Endothelial cell (in vitro differentiated cells): Measurements from ENCODE around the gene MYO5A. TPM values are rescaled to one million over a fixed set of nuclear protein-coding genes. Genes with fewer than 3 reads are reported as not detected.

ENCODE experiments used
- DNase-seq: peaks from one replicate; pipeline ENCODE4 v3.0.0; 2021; ENCODE audit warnings: low spot score
- H3K27ac Mint-ChIP-seq: one replicate; pipeline ENCODE4 v1.8.0; 2021; ENCODE audit warnings: mixed read lengths, inconsistent platforms; ENCODE audit not compliant: unreplicated experiment
- H3K27me3 Mint-ChIP-seq: one replicate; pipeline ENCODE4 v1.8.0; 2021; ENCODE audit warnings: mild to moderate bottlenecking, moderate library complexity, mixed read lengths, inconsistent platforms; ENCODE audit not compliant: unreplicated experiment
- H3K36me3 Mint-ChIP-seq: one replicate; pipeline ENCODE4 v1.8.0; 2021; ENCODE audit warnings: mild to moderate bottlenecking, low read depth, mixed read lengths, inconsistent platforms; ENCODE audit not compliant: unreplicated experiment
- H3K4me1 Mint-ChIP-seq: one replicate; pipeline ENCODE4 v1.8.0; 2021; ENCODE audit warnings: mild to moderate bottlenecking, mixed read lengths, inconsistent platforms; ENCODE audit not compliant: unreplicated experiment
- H3K4me3 Mint-ChIP-seq: one replicate; pipeline ENCODE4 v1.8.0; 2021; ENCODE audit warnings: mild to moderate bottlenecking, mixed read lengths, inconsistent platforms; ENCODE audit not compliant: unreplicated experiment
- H3K9me3 Mint-ChIP-seq: one replicate; pipeline ENCODE4 v1.8.0; 2021; ENCODE audit warnings: mixed read lengths, inconsistent platforms; ENCODE audit not compliant: unreplicated experiment
- total RNA-seq: library from RNA; stranded (reverse); fragmentation: NEBNext Ultra II Directional; extraction: Animal tissue kit (Norgen Biotek cat#: 25700); gene quantifications from one replicate; pipeline ENCODE4 v1.2.1, GENCODE V29; 2021; ENCODE audit not compliant: unreplicated experiment
- TF ChIP-seq, protein P1 (sequence below): fragments of 200-600 bp; sonication (generic); IDR thresholded peaks from one replicate; pipeline ENCODE4 v1.5.0; 2021; ENCODE audit warnings: antibody characterized with exemption; ENCODE audit not compliant: unreplicated experiment

The MYO5A gene
- total RNA-seq, 1 donor from 2014 or later = 9.1 TPM

DNA sequence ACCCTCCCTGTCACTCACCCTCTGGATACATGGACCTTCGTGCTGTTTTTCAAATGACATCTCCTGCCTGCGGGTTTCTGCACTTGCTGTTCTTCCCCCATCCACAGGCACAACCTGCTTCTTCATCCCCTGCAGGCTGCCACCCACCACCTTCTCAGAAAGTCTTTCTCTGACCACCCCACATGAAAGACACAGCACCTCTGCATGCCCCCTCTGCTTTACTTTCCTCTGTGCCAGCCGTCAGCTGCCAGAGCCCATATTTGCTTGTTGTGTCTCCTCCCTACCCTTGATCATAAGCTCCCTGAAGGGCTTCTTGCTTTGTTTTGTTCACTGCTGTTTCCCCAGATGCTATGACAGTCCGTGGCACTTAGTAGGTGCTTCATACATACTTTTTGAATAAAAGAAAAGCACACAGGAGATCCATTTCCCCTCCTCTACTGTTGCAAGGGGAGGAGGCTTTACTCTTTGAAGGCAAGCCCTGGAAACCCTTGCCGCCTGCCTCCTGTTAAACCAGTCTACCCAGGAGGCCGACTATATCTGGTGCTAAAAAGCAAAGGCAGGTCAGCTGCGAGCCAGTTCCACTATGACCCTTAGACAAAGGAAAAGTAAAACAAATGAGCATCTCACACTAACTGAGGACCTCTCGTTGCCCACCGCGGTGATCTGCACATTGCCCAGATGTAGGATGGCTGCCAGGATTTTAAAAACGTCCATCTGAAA, 265.0 kb downstream of the MYO5A start:
- DNase-seq = no peak
- no peaks in the 10 kb centered on the region for H3K9me3 Mint-ChIP-seq
- peaks cover 28% of the 10 kb centered on the region for H3K4me1 Mint-ChIP-seq
- H3K4me3 Mint-ChIP-seq = no peak overlapping the region
- H3K27me3 Mint-ChIP-seq = peaks cover 7% of the 10 kb centered on the region
- H3K27ac Mint-ChIP-seq = peak overlapping the region; percentile 95
- TF ChIP-seq, protein P1, sequence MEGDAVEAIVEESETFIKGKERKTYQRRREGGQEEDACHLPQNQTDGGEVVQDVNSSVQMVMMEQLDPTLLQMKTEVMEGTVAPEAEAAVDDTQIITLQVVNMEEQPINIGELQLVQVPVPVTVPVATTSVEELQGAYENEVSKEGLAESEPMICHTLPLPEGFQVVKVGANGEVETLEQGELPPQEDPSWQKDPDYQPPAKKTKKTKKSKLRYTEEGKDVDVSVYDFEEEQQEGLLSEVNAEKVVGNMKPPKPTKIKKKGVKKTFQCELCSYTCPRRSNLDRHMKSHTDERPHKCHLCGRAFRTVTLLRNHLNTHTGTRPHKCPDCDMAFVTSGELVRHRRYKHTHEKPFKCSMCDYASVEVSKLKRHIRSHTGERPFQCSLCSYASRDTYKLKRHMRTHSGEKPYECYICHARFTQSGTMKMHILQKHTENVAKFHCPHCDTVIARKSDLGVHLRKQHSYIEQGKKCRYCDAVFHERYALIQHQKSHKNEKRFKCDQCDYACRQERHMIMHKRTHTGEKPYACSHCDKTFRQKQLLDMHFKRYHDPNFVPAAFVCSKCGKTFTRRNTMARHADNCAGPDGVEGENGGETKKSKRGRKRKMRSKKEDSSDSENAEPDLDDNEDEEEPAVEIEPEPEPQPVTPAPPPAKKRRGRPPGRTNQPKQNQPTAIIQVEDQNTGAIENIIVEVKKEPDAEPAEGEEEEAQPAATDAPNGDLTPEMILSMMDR = no peak
- peaks cover 24% of the 10 kb centered on the region for H3K36me3 Mint-ChIP-seq

DNA sequence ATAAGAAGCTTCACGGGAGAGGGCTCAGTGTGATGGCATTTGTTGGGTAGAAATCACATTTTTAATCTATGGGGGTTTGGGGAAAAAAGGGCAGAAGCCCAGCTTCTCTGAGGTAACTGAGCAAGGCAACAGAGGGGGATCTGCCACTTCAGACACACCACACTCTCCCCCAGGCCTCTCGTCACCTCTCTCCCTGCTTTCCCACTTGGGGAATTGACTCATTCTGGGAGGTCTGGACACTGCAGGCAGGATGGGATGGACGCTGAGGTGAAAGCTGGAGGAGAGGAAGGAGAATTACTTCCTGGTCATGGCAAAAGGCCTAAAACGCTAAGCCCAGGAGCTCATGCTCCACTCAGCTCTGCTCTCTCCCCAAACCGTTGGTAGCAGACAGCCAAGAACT, 266.3 kb downstream of the MYO5A start:
- peaks cover 11% of the 10 kb centered on the region for H3K27me3 Mint-ChIP-seq
- H3K9me3 Mint-ChIP-seq = no peaks in the 10 kb centered on the region
- peaks cover 28% of the 10 kb centered on the region for H3K4me1 Mint-ChIP-seq
- peak overlapping the region; percentile 5 for H3K4me3 Mint-ChIP-seq
- no peak for DNase-seq
- peak overlapping the region; percentile 95 for H3K27ac Mint-ChIP-seq
- TF ChIP-seq, protein P1 = no peak
- H3K36me3 Mint-ChIP-seq = peaks cover 24% of the 10 kb centered on the region

DNA sequence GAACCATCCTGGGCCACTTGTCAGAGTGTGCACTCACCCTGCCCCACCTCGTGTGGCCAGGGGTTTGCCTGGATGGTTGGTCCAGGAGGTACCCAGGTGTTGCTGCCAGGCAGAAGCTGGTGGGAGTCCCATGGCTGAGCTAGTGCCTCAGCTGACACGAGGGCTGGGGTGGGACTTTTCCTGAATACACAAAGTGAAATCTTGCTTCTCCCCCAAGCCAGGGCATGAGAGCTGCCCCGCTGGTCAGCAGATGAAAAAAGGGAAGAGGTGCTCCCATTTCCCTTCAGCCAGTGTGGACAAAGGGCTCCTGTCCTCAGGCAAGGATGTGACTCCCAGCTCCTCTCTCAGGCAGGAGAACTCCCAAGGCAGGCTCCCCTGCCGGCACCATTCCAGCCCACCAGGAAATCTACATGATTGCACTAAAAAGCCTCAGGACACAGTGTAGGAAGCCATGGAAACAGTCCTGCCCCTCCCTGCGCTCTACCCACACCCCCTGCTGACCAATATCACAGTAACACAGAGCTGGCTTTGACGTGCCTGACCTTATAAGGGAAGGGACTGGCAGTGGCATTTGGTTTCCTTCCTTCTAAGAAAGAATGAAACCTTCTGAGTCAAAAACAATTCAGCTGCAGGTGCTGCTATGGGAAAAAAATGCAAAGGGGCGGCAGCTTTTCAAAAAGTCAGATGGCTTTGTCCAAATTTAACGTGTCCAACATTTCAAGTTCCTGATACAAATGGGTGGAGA, 267.0 kb downstream of the MYO5A start:
- peaks cover 24% of the 10 kb centered on the region for H3K36me3 Mint-ChIP-seq
- peak overlapping the region; percentile 95 for H3K27ac Mint-ChIP-seq
- TF ChIP-seq, protein P1 = no peak
- H3K9me3 Mint-ChIP-seq = no peaks in the 10 kb centered on the region
- H3K4me1 Mint-ChIP-seq = peaks cover 28% of the 10 kb centered on the region
- H3K4me3 Mint-ChIP-seq = peak overlapping the region; percentile 49
- DNase-seq = peak; percentile 70
- H3K27me3 Mint-ChIP-seq = peaks cover 11% of the 10 kb centered on the region

DNA sequence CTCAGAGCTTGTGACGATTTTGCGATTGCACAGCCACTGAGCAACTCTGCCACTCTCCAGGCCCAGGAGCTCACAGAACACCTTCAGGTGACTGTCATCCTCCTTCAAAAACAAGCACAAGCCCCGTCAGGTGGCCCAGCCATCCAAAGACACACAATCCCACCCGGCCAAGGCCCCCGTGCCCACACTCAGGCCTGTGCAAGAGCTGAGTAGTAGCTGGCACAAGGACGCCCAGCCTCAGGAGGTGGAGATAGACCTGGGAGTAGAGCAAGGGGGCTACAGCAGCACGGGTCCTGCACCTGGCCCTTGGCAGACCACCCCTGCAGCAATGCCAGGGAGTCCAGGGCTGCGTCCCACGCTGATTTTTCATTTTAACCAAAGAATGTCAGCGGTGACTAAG, 267.7 kb downstream of the MYO5A start:
- H3K9me3 Mint-ChIP-seq = no peaks in the 10 kb centered on the region
- H3K36me3 Mint-ChIP-seq = peaks cover 25% of the 10 kb centered on the region
- no peak overlapping the region for H3K4me3 Mint-ChIP-seq
- TF ChIP-seq, protein P1 = no peak
- no peak for DNase-seq
- peaks cover 7% of the 10 kb centered on the region for H3K27me3 Mint-ChIP-seq
- H3K27ac Mint-ChIP-seq = peak overlapping the region; percentile 95
- peaks cover 32% of the 10 kb centered on the region for H3K4me1 Mint-ChIP-seq

DNA sequence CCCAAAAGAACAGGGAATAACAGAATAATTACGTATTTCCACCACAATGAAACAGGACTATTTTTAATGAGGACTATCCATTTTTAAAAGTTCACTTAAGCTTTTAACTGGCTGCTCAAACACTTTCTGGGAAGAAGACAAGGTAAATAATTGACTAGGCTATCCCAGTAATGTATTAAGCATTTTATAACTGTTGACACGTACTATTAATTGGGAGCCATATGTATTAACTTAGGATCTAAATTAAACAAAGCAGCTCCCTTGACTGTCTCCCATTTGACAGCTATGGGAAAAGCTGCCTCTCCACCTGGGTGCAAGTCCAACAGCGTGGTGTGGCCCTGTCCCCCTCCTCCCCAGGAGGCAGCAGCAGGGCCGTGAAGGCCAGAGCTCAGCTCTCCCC, 269.2 kb downstream of the MYO5A start:
- peaks cover 43% of the 10 kb centered on the region for H3K4me1 Mint-ChIP-seq
- H3K27ac Mint-ChIP-seq = no peak overlapping the region

More for the DNA sequence above, 269.2 kb downstream of the MYO5A start:
- no peaks in the 10 kb centered on the region for H3K9me3 Mint-ChIP-seq
- H3K36me3 Mint-ChIP-seq = peaks cover 23% of the 10 kb centered on the region
- TF ChIP-seq, protein P1 = no peak
- DNase-seq = no peak
- H3K4me3 Mint-ChIP-seq = no peak overlapping the region
- H3K27me3 Mint-ChIP-seq = peaks cover 7% of the 10 kb centered on the region
